ENCODE results near the gene DCLRE1B. TPM values are rescaled to one million over a fixed set of nuclear protein-coding genes. Genes with fewer than 3 reads are reported as not detected.

Gene DCLRE1B
- total and polyA plus RNA-seq, 2 donors (not counting 1 experiment from before 2014, with no cell fraction given), result 1.0 to 4.8 TPM

DNA sequence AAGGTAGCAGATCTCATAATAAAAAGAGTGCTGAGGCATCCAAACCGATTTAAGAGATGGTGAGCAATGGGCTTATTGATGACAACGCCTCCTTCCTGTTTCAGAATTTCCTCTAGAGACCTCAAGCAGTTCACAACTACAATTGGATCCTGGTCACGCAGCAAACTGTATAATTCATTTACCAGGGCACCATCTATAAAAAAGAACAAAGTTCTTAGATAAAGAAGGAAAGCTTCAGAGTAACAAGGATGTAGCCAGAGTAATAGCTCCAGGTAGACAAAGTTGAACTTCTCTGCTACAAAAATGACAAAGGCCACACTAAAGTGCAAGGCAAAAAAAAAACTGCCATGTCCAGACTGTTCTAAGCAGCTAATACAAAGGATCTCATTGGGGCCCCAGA is 3.9 kb upstream of the DCLRE1B start:
- H3K9me3 ChIP-seq (ENCODE audit: control extremely low read depth in 1 of 3, control insufficient read depth in 2 of 3, insufficient read depth in 1 of 3, low read length in 2 of 3), result no peaks in the 10 kb centered on the region
- DNase-seq, result no peak
- peaks cover 3 to 55% of the 10 kb centered on the region in 2 experiments for H3K36me3 ChIP-seq (replicated peaks in 1 of 2; ENCODE audit: control extremely low read depth in 1 of 2, control insufficient read depth in 1 of 2, extremely low read depth in 1 of 2, insufficient read depth in 2 of 2, low read length in 1 of 2)
- Mint-ChIP-seq H3K9me3 (ENCODE audit: insufficient read depth) (no peaks in the 10 kb centered on the region), H3K27me3 (no peaks in the 10 kb centered on the region), H3K4me1 (peaks cover 46% of the 10 kb centered on the region), H3K4me3 (no peak overlapping the region), H3K27ac (peak overlapping the region; percentile 29)
- no peak overlapping the region for H3K9ac ChIP-seq (ENCODE audit: low read length)
- H3K4me1 ChIP-seq (ENCODE audit: control insufficient read depth in 2 of 2, insufficient read depth in 2 of 2, low read length in 2 of 2), result peaks cover 32 to 37% of the 10 kb centered on the region in 2 donors
- no peak overlapping the region for H2AFZ ChIP-seq (ENCODE audit: insufficient read depth, low read depth, low read length, poor library complexity, severe bottlenecking)
- no peaks in the 10 kb centered on the region for H4K20me1 ChIP-seq (ENCODE audit: control insufficient read depth, insufficient read depth, low read length, poor library complexity, severe bottlenecking)
- H3K4me3 ChIP-seq (ENCODE audit: control extremely low read depth in 1 of 5, extremely low read depth in 1 of 5, insufficient read depth in 1 of 5, low read depth in 2 of 5, low read length in 4 of 5), result no peak overlapping the region
- no peak overlapping the region for H3K27ac ChIP-seq (ENCODE audit: low read length in 2 of 2)
- peaks cover 31% of the 10 kb centered on the region for H3K79me2 ChIP-seq (ENCODE audit: control insufficient read depth, insufficient read depth, low read length)
- no peak overlapping the region for H3K4me2 ChIP-seq (replicated peaks; ENCODE audit: low read depth, low read length, poor library complexity, severe bottlenecking)
- no peaks in the 10 kb centered on the region for H3K27me3 ChIP-seq (replicated peaks in 1 of 4; ENCODE audit: control extremely low read depth in 1 of 4, control insufficient read depth in 3 of 4, insufficient read depth in 4 of 4, low read length in 3 of 4)
- no peak for TF ChIP-seq EZH2 (IDR thresholded peaks at IDR 0.05; ENCODE audit: borderline replicate concordance, insufficient read depth, low read depth, low read length, poor library complexity, severe bottlenecking)
- TF ChIP-seq, protein P1, sequence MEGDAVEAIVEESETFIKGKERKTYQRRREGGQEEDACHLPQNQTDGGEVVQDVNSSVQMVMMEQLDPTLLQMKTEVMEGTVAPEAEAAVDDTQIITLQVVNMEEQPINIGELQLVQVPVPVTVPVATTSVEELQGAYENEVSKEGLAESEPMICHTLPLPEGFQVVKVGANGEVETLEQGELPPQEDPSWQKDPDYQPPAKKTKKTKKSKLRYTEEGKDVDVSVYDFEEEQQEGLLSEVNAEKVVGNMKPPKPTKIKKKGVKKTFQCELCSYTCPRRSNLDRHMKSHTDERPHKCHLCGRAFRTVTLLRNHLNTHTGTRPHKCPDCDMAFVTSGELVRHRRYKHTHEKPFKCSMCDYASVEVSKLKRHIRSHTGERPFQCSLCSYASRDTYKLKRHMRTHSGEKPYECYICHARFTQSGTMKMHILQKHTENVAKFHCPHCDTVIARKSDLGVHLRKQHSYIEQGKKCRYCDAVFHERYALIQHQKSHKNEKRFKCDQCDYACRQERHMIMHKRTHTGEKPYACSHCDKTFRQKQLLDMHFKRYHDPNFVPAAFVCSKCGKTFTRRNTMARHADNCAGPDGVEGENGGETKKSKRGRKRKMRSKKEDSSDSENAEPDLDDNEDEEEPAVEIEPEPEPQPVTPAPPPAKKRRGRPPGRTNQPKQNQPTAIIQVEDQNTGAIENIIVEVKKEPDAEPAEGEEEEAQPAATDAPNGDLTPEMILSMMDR (IDR thresholded peaks at IDR 0.05), result no peak
- intact Hi-C loops (cut with micrococcal nuclease), result loop anchor here (2.0 to 10.0 kb wide), 2 partner anchors 16 to 1186 kb away; partner anchors contain the start of gene PPM1J
- no CpG with 5 or more reads among the region's 3 CpGs for WGBS (ENCODE audit: insufficient coverage)
- POLR2A ChIA-PET, result no interaction called here
- ATAC-seq (ENCODE audit: low read depth), result no peak
- CTCF ChIA-PET, result interaction anchor here (1.1 to 5.6 kb wide), 3 partner anchors 42 to 66 kb away, joined by 6 to 80 read pairs (median 10); no protein-coding TSS in a partner anchor

DNA sequence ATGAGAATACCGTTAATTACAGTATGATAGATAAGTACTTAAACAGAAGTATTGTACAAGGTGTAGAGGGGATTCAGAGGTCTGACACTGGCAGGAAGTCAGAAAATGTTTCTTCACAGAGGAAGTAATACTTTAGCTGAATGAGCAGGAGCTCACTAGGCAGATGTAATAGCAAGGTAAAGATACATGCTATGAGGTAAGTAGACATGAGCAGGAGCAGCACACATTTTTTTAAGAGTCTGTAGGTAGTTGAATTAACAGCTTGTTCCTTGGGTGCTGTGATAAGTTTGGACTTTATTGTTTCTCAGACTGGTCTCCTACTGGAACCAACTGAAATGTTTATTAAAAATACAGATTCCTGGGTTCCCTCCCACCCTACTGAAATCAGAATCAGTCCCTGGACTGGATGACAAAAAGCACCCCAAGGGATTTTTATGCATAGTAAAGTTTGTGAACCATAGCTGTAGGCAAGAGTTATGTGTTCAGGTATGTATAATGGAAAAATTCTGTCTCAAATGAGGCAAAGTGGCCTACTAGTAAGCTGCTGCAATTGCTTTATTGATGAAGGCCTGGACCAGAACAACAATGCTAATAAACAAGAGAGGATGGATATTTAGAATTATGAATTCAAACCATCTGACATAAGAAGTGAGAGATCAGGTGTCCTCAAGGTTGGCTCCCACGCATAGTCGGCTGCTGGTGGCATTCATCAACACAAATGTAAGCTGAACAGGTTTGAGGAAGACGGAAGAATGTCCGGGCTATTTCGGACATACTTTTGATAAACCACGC is 1.4 kb upstream of the DCLRE1B start:
- peak overlapping the region; percentile 92 for H3K4me3 Mint-ChIP-seq
- peak; percentile 79 for DNase-seq
- POLR2A ChIA-PET, result interaction anchor here (1.0 to 3.5 kb wide), 5 partner anchors 26 to 91 kb away, joined by 4 to 50 read pairs (median 5); partner anchors contain the start of genes HIPK1 and RSBN1
- Histone ChIP-seq H3K9ac (ENCODE audit: low read length) (peak overlapping the region; percentile 85), H3K4me3 (ENCODE audit: control extremely low read depth in 1 of 5, extremely low read depth in 1 of 5, insufficient read depth in 1 of 5, low read depth in 2 of 5, low read length in 4 of 5) (peak overlapping the region; percentile 87 to 98 (median 92)), H3K4me1 (ENCODE audit: control insufficient read depth in 2 of 2, insufficient read depth in 2 of 2, low read length in 2 of 2) (peaks cover 32 to 39% of the 10 kb centered on the region in 2 donors), H3K9me3 (ENCODE audit: control extremely low read depth in 1 of 3, control insufficient read depth in 2 of 3, insufficient read depth in 1 of 3, low read length in 2 of 3) (no peaks in the 10 kb centered on the region), H3K27ac (ENCODE audit: low read length in 2 of 2) (peak overlapping the region; percentile 87 to 93), H4K20me1 (ENCODE audit: control insufficient read depth, insufficient read depth, low read length, poor library complexity, severe bottlenecking) (no peaks in the 10 kb centered on the region), H3K4me2 (replicated peaks; ENCODE audit: low read depth, low read length, poor library complexity, severe bottlenecking) (peak overlapping the region; percentile 83), H3K36me3 (replicated peaks in 1 of 2; ENCODE audit: control extremely low read depth in 1 of 2, control insufficient read depth in 1 of 2, extremely low read depth in 1 of 2, insufficient read depth in 2 of 2, low read length in 1 of 2) (peaks cover 3 to 40% of the 10 kb centered on the region in 2 experiments), H2AFZ (ENCODE audit: insufficient read depth, low read depth, low read length, poor library complexity, severe bottlenecking) (peak overlapping the region; percentile 96), H3K27me3 (replicated peaks in 1 of 4; ENCODE audit: control extremely low read depth in 1 of 4, control insufficient read depth in 3 of 4, insufficient read depth in 4 of 4, low read length in 3 of 4) (no peaks in the 10 kb centered on the region), H3K79me2 (ENCODE audit: control insufficient read depth, insufficient read depth, low read length) (peaks cover 41% of the 10 kb centered on the region)
- H3K27ac Mint-ChIP-seq, result peak overlapping the region; percentile 99
- 0% methylated on average over 3 of the region's 7 CpGs for WGBS (ENCODE audit: insufficient coverage)
- peaks cover 43% of the 10 kb centered on the region for H3K4me1 Mint-ChIP-seq
- no peaks in the 10 kb centered on the region for H3K9me3 Mint-ChIP-seq (ENCODE audit: insufficient read depth)
- TF ChIP-seq EZH2 (IDR thresholded peaks at IDR 0.05; ENCODE audit: borderline replicate concordance, insufficient read depth, low read depth, low read length, poor library complexity, severe bottlenecking), result no peak
- TF ChIP-seq, protein P1 (IDR thresholded peaks at IDR 0.05), result no peak
- no peaks in the 10 kb centered on the region for H3K27me3 Mint-ChIP-seq
- CTCF ChIA-PET, result interaction anchor here (0.8 to 5.6 kb wide), 15 partner anchors 11 to 1188 kb away, joined by 3 to 94 read pairs (median 5); partner anchors contain the start of genes HIPK1 and PPM1J
- intact Hi-C loops (cut with micrococcal nuclease), result loop anchor here (1.0 to 10.0 kb wide), 2 partner anchors 44 to 1189 kb away; partner anchors contain the start of gene PPM1J
- ATAC-seq (ENCODE audit: low read depth), result no peak

Measured in B cell (primary cell).